Measurements from ENCODE around the gene ZBTB46.

DNA sequence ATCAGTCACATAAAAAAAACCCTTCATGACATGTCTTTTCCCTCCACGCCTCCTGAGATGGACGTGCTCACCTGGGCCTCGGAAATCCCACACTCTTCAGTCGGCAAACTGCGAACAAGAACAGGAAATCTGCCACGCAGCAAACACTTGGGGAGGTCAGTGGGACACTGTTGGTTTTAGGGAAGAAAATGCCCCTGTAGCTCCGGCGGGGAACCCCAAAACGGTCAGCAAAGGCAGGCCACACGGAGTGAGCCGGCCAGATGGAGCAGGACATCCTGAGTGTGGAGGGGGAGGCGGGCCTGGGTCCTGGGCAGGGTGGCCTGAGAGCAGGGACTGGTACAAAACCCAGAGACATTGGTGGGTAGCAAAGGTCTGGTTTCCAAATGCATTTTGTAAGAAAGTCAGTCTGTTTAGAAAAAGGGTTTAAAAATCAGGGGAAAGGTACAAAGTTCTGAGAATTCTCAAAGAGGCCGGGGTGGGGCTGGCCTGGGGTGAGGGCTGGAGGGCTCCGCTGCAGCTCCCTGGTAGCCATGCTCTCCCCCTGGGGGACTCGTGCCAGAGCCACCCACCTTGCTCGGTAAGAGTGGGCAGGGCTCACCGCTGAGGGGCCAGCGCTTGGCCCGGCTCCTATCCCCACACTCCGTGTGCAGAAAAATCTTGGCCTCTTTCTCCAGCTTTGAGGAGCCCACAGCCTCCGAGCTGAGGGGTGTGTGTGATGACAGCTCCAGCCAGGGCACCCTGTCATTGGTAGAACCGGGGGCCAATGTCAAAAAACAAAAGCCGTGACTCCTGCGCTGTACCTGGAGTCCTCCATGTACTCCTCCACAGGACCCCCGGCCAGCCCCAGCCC, 86.3 kb downstream of the ZBTB46 start:
- TF ChIP-seq, protein P1, sequence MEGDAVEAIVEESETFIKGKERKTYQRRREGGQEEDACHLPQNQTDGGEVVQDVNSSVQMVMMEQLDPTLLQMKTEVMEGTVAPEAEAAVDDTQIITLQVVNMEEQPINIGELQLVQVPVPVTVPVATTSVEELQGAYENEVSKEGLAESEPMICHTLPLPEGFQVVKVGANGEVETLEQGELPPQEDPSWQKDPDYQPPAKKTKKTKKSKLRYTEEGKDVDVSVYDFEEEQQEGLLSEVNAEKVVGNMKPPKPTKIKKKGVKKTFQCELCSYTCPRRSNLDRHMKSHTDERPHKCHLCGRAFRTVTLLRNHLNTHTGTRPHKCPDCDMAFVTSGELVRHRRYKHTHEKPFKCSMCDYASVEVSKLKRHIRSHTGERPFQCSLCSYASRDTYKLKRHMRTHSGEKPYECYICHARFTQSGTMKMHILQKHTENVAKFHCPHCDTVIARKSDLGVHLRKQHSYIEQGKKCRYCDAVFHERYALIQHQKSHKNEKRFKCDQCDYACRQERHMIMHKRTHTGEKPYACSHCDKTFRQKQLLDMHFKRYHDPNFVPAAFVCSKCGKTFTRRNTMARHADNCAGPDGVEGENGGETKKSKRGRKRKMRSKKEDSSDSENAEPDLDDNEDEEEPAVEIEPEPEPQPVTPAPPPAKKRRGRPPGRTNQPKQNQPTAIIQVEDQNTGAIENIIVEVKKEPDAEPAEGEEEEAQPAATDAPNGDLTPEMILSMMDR (IDR thresholded peaks at IDR 0.05; ENCODE audit: borderline replicate concordance, extremely low read depth, low read length, poor library complexity, severe bottlenecking), result no peak
- TF ChIP-seq EZH2 (IDR thresholded peaks at IDR 0.05; ENCODE audit: borderline replicate concordance, low read depth, low read length, severe bottlenecking), result no peak

Data from DND-41 (cell line).